Duodenal mucosa (tissue), 2 donors: ENCODE measurements around the gene MRPS7.

Experiments
- H3K27ac ChIP-seq: one replicate; pipeline ENCODE4 v1.7.0; 2013; ENCODE audit warnings: low read depth, low read length
- H3K27me3 ChIP-seq, 2 donors: one replicate each; pipeline ENCODE4 v1.7.0; 2013; ENCODE audit warnings: low read length in 2 of 2, control low read depth in 1 of 2; ENCODE audit not compliant: insufficient read depth in 2 of 2, control insufficient read depth in 1 of 2
- H3K36me3 ChIP-seq, 2 donors: one replicate each; pipeline ENCODE4 v1.7.0; 2013; ENCODE audit warnings: low read length in 2 of 2, control low read depth in 1 of 2; ENCODE audit not compliant: insufficient read depth in 2 of 2, control insufficient read depth in 1 of 2
- H3K4me1 ChIP-seq, 2 donors: one replicate each; pipeline ENCODE4 v1.7.0; 2013; ENCODE audit warnings: low read length in 2 of 2, control low read depth in 1 of 2; ENCODE audit not compliant: insufficient read depth in 2 of 2, control insufficient read depth in 1 of 2
- H3K4me3 ChIP-seq, 2 donors: one replicate each; pipeline ENCODE4 v1.7.0; 2013; ENCODE audit warnings: low read length in 2 of 2, low read depth in 1 of 2
- H3K9ac ChIP-seq, 2 donors: one replicate each; pipeline ENCODE4 v1.7.0; 2013; ENCODE audit warnings: low read length in 2 of 2, low read depth in 1 of 2
- H3K9me3 ChIP-seq, 2 donors: one replicate each; pipeline ENCODE4 v1.7.0; 2013; ENCODE audit warnings: low read length in 2 of 2, control low read depth in 1 of 2; ENCODE audit not compliant: control insufficient read depth in 1 of 2

Gene MRPS7

DNA sequence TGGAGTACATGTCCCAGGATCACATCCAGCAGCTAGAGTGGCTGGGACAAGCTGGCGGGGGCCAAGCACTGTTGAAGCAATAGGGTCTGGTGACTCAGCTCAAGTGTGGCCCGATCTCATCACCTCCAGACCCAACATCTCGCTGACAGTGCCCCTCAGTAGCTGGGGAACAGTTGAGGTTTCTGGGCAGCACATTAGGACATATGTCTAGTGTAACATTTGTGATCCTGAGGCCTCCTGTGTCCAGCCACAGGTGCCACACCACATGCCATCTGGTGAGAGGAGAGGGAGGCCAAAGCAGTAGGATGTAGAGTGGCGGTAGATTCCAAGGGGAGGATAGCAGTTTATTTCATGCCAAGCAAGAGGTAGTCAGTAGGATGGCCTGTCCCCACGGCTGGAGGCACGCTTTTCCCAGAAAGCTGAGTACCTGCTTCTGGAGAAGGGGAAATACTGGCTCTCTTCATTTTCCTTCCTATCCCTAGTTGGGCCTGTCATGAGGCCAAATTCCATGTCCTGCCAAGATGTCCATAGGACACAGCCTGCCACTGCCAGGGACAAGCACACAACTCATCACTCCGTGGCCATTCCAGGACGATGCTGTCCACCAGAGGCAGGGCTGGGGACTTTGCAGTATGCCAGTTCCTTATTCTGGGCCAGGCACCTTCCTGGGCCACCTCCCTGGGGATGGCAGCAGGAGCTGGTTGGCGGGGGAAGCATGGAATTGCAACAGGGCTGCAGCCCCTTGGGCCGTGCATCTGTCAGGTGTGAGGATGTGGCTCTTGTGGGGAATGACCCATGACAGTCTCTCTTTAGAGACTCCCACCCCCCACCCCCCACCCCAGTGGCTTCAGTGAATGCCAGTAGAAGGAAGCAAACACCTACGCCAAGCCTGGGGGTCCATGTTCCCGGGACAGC is 24.3 kb upstream of the MRPS7 start:
- Histone ChIP-seq H3K27me3 (no peaks in the 10 kb centered on the region), H3K36me3 (peaks cover 64 to 89% of the 10 kb centered on the region in 2 donors), H3K27ac (no peak overlapping the region), H3K4me1 (peaks cover 11 to 21% of the 10 kb centered on the region in 2 donors), H3K9me3 (no peaks in the 10 kb centered on the region), H3K4me3 (no peak overlapping the region), H3K9ac (no peak overlapping the region)

GRCh38 chr17:75238020-75238580 is 23.6 kb upstream of the MRPS7 start:
- Histone ChIP-seq H3K36me3 (peaks cover 63 to 89% of the 10 kb centered on the region in 2 donors), H3K27ac (no peak overlapping the region)

DNA sequence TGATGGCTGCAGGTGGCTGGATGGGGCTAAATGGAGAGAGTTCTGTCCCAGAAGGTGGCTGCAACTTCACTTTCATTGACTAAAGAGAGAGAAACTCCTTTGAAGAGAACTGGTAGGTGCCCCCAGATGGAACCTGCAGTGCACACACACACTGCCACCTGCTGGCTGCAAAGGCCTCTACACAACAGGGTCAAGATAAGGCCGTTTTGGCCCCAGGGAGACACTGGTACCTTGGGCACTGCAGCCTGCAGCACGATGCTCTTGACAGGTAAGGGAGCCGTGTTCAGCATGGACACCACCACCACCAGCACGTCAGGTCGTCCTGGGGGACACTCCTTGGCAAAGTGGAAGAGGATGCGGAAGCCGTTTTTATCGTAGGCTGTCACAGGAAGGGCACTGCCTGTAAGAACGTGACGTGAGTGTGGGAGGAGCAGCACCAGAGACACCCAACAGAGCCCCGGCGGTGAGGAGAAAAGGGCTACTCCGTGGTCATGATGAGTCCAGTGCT is 22.9 kb upstream of the MRPS7 start:
- Histone ChIP-seq H3K9ac (peak overlapping the region in 1 of 2 donors; percentile 35), H3K4me3 (no peak overlapping the region), H3K27ac (no peak overlapping the region), H3K4me1 (peaks cover 11 to 23% of the 10 kb centered on the region in 2 donors), H3K27me3 (no peaks in the 10 kb centered on the region), H3K36me3 (peaks cover 68 to 94% of the 10 kb centered on the region in 2 donors), H3K9me3 (no peaks in the 10 kb centered on the region)

More at GRCh38 chr17:75238020-75238580, 23.6 kb upstream of the MRPS7 start:
- Histone ChIP-seq H3K4me3 (no peak overlapping the region), H3K4me1 (peaks cover 11 to 23% of the 10 kb centered on the region in 2 donors), H3K9ac (peak overlapping the region in 1 of 2 donors; percentile 35), H3K27me3 (no peaks in the 10 kb centered on the region), H3K9me3 (no peaks in the 10 kb centered on the region)

- no peak overlapping the region for H3K4me3 ChIP-seq
- H3K4me1 ChIP-seq = peaks cover 11 to 23% of the 10 kb centered on the region in 2 donors
- no peaks in the 10 kb centered on the region for H3K27me3 ChIP-seq
- no peak overlapping the region for H3K9ac ChIP-seq
- H3K9me3 ChIP-seq = no peaks in the 10 kb centered on the region
- peaks cover 70 to 97% of the 10 kb centered on the region in 2 donors for H3K36me3 ChIP-seq
- no peak overlapping the region for H3K27ac ChIP-seq
These were observed 22.5 kb upstream of the MRPS7 start for GRCh38 chr17:75239214-75239613.

DNA sequence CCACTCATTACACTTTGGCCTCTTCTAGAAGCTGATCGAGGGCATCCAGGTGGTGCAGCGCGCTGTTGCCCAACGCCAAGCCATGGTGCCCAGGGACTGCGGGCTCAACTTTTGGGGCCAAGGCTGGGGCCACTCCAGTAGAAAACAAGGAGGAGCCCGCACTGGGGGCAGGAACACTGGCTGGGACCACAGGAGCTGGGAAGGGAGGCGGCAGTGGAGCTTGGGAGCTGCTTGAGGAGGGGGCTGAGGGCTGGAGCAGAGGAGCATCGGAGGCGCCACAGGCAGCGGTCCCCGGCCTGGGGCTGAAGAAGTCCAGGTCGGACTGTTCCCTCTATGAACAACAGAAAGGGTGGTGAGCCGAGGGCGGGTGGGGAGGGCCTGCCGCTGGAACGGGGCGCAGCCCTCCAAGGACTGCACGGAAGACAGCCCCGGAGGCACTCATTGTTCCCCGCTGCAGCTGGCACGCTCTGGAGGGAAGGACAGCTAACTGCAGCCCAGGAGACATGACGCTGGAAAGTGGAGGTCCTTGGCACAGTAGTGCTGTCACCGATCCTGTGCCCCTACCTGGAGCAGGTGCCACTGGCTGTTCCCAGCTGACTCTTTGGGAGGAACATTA is 21.8 kb upstream of the MRPS7 start:
- no peak overlapping the region for H3K9ac ChIP-seq
- peaks cover 11 to 25% of the 10 kb centered on the region in 2 donors for H3K4me1 ChIP-seq
- no peaks in the 10 kb centered on the region for H3K9me3 ChIP-seq
- H3K27ac ChIP-seq = no peak overlapping the region
- peaks cover 67 to 97% of the 10 kb centered on the region in 2 donors for H3K36me3 ChIP-seq
- H3K4me3 ChIP-seq = no peak overlapping the region
- H3K27me3 ChIP-seq = no peaks in the 10 kb centered on the region

- no peak overlapping the region for H3K4me3 ChIP-seq
- H3K27ac ChIP-seq = no peak overlapping the region
- H3K9ac ChIP-seq = no peak overlapping the region
- peaks cover 68 to 97% of the 10 kb centered on the region in 2 donors for H3K36me3 ChIP-seq
- H3K9me3 ChIP-seq = no peaks in the 10 kb centered on the region
- no peaks in the 10 kb centered on the region for H3K27me3 ChIP-seq
- peaks cover 11 to 32% of the 10 kb centered on the region in 2 donors for H3K4me1 ChIP-seq
These were observed 21.1 kb upstream of the MRPS7 start for GRCh38 chr17:75240394-75241142.

- H3K27me3 ChIP-seq = no peaks in the 10 kb centered on the region
- H3K36me3 ChIP-seq = peaks cover 73 to 97% of the 10 kb centered on the region in 2 donors
- H3K4me1 ChIP-seq = peaks cover 11 to 32% of the 10 kb centered on the region in 2 donors
- H3K27ac ChIP-seq = no peak overlapping the region
- no peak overlapping the region for H3K4me3 ChIP-seq
- H3K9ac ChIP-seq = no peak overlapping the region
- H3K9me3 ChIP-seq = no peaks in the 10 kb centered on the region
These were observed 20.6 kb upstream of the MRPS7 start for GRCh38 chr17:75241143-75241430.

GRCh38 chr17:75241502-75241901 is 20.2 kb upstream of the MRPS7 start:
- peaks cover 72 to 97% of the 10 kb centered on the region in 2 donors for H3K36me3 ChIP-seq
- H3K9ac ChIP-seq = no peak overlapping the region
- no peak overlapping the region for H3K4me3 ChIP-seq
- H3K27me3 ChIP-seq = no peaks in the 10 kb centered on the region
- no peaks in the 10 kb centered on the region for H3K9me3 ChIP-seq
- H3K4me1 ChIP-seq = peaks cover 11 to 32% of the 10 kb centered on the region in 2 donors
- H3K27ac ChIP-seq = no peak overlapping the region

GRCh38 chr17:75241996-75242460 is 19.7 kb upstream of the MRPS7 start:
- Histone ChIP-seq H3K9ac (no peak overlapping the region), H3K27me3 (no peaks in the 10 kb centered on the region), H3K4me3 (no peak overlapping the region), H3K9me3 (no peaks in the 10 kb centered on the region), H3K36me3 (peaks cover 69 to 94% of the 10 kb centered on the region in 2 donors), H3K27ac (no peak overlapping the region), H3K4me1 (peaks cover 11 to 32% of the 10 kb centered on the region in 2 donors)
